B cell (primary cell): ENCODE measurements around the gene GNA12. TPM values are rescaled to one million over a fixed set of nuclear protein-coding genes. Genes with fewer than 3 reads are reported as not detected.

Experiments
- ATAC-seq: fragments of 200-7000 bp; cut with Tn5 transposase; one replicate; pipeline ENCODE4 v1.10.0; 2021; ENCODE audit warnings: low read depth, mild to moderate bottlenecking, moderate number of reproducible peaks, moderate library complexity
- CTCF ChIA-PET: fragments of 350-600 bp; sonication (Branson Sonifier 250); formaldehyde crosslinking; loops from one replicate; lab custom pipeline; 2021; ENCODE audit warnings: antibody characterized with exemption, inconsistent platforms; lab: Charles Lee
- POLR2A ChIA-PET: fragments of 350-600 bp; sonication (Branson Sonifier 250); formaldehyde crosslinking; loops from one replicate; lab custom pipeline; 2021; ENCODE audit warnings: antibody characterized with exemption; lab: Charles Lee
- DNase-seq: peaks from one replicate; pipeline ENCODE4 v3.0.0; 2013
- H2AFZ ChIP-seq: 2 replicates; pipeline ENCODE4 v1.6.1; 2012; ENCODE audit warnings: mild to moderate bottlenecking, low read depth, low read length; ENCODE audit not compliant: insufficient read depth, poor library complexity, severe bottlenecking
- H3K27ac ChIP-seq, 2 donors: 1 replicate in 1 of 2; 2 replicates in 1 of 2; pipeline ENCODE4 v1.5.1; 2012 to 2013; ENCODE audit warnings: low read length in 2 of 2, mild to moderate bottlenecking in 2 of 2, moderate library complexity in 1 of 2
- H3K27me3 ChIP-seq, 4 experiments: fragments of 200-600 bp in 1 of 4; sonication (generic) in 1 of 4; replicated peaks in 1 of 4; 1 replicate in 2 of 4; 2 replicates in 2 of 4; pipeline versions ENCODE4 v1.6.1 to v1.7.0; 2013 to 2016; ENCODE audit warnings: low read length in 3 of 4, mild to moderate bottlenecking in 2 of 4, mixed read lengths in 1 of 4, moderate library complexity in 1 of 4; ENCODE audit not compliant: insufficient read depth in 4 of 4, control insufficient read depth in 3 of 4; ENCODE audit errors: control extremely low read depth in 1 of 4
- H3K36me3 ChIP-seq, 2 experiments: replicated peaks in 1 of 2; 1 replicate in 1 of 2; 2 replicates in 1 of 2; pipeline versions ENCODE4 v1.6.1 to v1.7.1; 2013; ENCODE audit warnings: low read length in 1 of 2; ENCODE audit not compliant: insufficient read depth in 2 of 2, control insufficient read depth in 1 of 2; ENCODE audit errors: control extremely low read depth in 1 of 2, extremely low read depth in 1 of 2
- H3K4me1 ChIP-seq, 2 donors: fragments of 200-600 bp in 1 of 2; sonication (generic) in 1 of 2; 1 replicate in 1 of 2; 2 replicates in 1 of 2; pipeline versions ENCODE4 v1.5.1 to v1.6.1; 2013 to 2017; ENCODE audit warnings: low read length in 2 of 2; ENCODE audit not compliant: control insufficient read depth in 2 of 2, insufficient read depth in 2 of 2
- H3K4me2 ChIP-seq: replicated peaks from 2 replicates; pipeline ENCODE3; 2012; ENCODE audit warnings: mild to moderate bottlenecking, low read depth, low read length; ENCODE audit not compliant: poor library complexity, severe bottlenecking
- H3K4me3 ChIP-seq, 5 experiments: fragments of 200-600 bp in 1 of 5; sonication (generic) in 1 of 5; 1 replicate in 3 of 5; 2 replicates in 2 of 5; pipeline versions ENCODE4 v1.5.1 to v1.7.0; 2011 to 2016; ENCODE audit warnings: low read length in 4 of 5, mild to moderate bottlenecking in 4 of 5, low read depth in 2 of 5, control low read depth in 1 of 5, moderate library complexity in 1 of 5; ENCODE audit not compliant: insufficient read depth in 1 of 5; ENCODE audit errors: control extremely low read depth in 1 of 5, extremely low read depth in 1 of 5
- H3K79me2 ChIP-seq: fragments of 200-600 bp; sonication (generic); one replicate; pipeline ENCODE4 v1.6.0; 2016; ENCODE audit warnings: low read length; ENCODE audit not compliant: control insufficient read depth, insufficient read depth
- H3K9ac ChIP-seq: fragments of 200-600 bp; sonication (generic); 2 replicates; pipeline ENCODE4 v1.6.1; 2017; ENCODE audit warnings: mild to moderate bottlenecking, low read length, moderate library complexity
- H3K9me3 ChIP-seq, 3 donors: one replicate each; pipeline versions ENCODE4 v1.6.1 to v1.7.1; 2013; ENCODE audit warnings: low read length in 2 of 3; ENCODE audit not compliant: control insufficient read depth in 2 of 3, insufficient read depth in 1 of 3; ENCODE audit errors: control extremely low read depth in 1 of 3
- H4K20me1 ChIP-seq: 2 replicates; pipeline ENCODE4 v1.6.0; 2012; ENCODE audit warnings: mild to moderate bottlenecking, low read length; ENCODE audit not compliant: insufficient read depth, control insufficient read depth, poor library complexity, severe bottlenecking
- H3K27ac Mint-ChIP-seq: one replicate; pipeline ENCODE4 v1.8.0; 2021; ENCODE audit warnings: mixed read lengths
- H3K27me3 Mint-ChIP-seq: one replicate; pipeline ENCODE4 v1.8.0; 2021; ENCODE audit warnings: mixed read lengths
- H3K4me1 Mint-ChIP-seq: one replicate; pipeline ENCODE4 v1.8.0; 2021; ENCODE audit warnings: mixed read lengths
- H3K4me3 Mint-ChIP-seq: one replicate; pipeline ENCODE4 v1.8.0; 2021; ENCODE audit warnings: mixed read lengths
- H3K9me3 Mint-ChIP-seq: one replicate; pipeline ENCODE4 v1.8.0; 2022; ENCODE audit warnings: mixed read lengths; ENCODE audit not compliant: insufficient read depth
- EZH2 ChIP-seq: IDR thresholded peaks from 2 replicates; pipeline ENCODE4 v1.6.1; 2012; ENCODE audit warnings: borderline replicate concordance, low read depth, mild to moderate bottlenecking, moderate library complexity, low read length; ENCODE audit not compliant: insufficient read depth, poor library complexity, severe bottlenecking
- WGBS: methylation state at CpG from one replicate; pipeline ENCODE4 v1.1.5; 2013; ENCODE audit warnings: missing lambda C conversion rate; ENCODE audit not compliant: insufficient coverage; 5-methylcytosine and 5-hydroxymethylcytosine counted together
- intact Hi-C: fragments of 100-400 bp; cut with micrococcal nuclease; formaldehyde crosslinking; loops from one replicate; pipeline ENCODE4 v1.10.0; 2022
- polyA plus RNA-seq: library from polyadenylated mRNA; depleted of rRNA; stranded (reverse); fragments of >200 nt; gene quantifications from 2 replicates; pipeline ENCODE4 v1.2.3, GENCODE V29; 2012
- total RNA-seq, 2 donors: library from RNA; stranded (reverse); fragments of 120-200 nt in 1 of 2; gene quantifications; 1 replicate in 1 of 2; 2 replicates in 1 of 2; pipeline versions ENCODE4 v1.2.3 to v1.2.4, GENCODE V29; 2013 to 2022
- TF ChIP-seq, protein P1 (sequence below): fragments of 200-600 bp; IDR thresholded peaks from one replicate; pipeline ENCODE4 v1.8.0; 2022; ENCODE audit warnings: antibody characterized with exemption, mild to moderate bottlenecking

Gene GNA12
- total and polyA plus RNA-seq, 2 donors (not counting 1 experiment from before 2014, with no cell fraction given) = 34.6 to 110 TPM

DNA sequence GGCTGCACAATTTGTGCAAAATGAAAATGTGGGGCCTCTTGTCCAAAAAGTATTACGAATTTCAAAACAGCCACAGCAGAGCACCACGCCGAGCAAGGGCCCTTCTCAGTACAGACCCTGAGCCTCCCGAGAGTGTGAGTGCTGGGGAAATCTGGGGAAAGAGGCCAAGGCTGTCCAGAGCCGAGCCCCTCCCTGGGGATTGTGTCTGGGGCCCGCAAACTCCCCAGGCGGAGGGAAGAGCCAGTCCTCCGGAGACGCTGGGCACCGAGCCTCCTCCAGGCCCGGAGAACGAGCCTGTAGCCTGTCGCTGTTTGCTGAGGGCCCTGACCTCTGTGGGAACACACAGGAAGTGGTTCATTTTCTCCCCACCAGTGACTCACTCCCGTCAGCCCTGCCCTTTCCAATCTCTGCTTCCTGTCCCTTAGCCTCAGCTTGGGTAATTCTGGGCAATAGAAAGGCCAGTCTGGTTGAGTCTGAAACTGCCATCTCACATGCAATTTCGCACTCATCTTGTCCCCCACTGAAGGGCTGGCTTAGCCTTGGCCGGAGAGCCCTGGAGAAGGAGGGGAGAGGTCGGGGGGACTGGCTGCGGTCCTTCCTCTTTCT lies 19.5 kb upstream of the GNA12 start:
- Histone ChIP-seq H3K36me3 (no peaks in the 10 kb centered on the region), H3K4me1 (peaks cover 13 to 28% of the 10 kb centered on the region in 2 donors), H3K9me3 (no peaks in the 10 kb centered on the region), H3K79me2 (no peaks in the 10 kb centered on the region), H3K27ac (peak overlapping the region; percentile 24 to 37), H2AFZ (peak overlapping the region; percentile 85), H3K27me3 (no peaks in the 10 kb centered on the region), H3K4me3 (peak overlapping the region in 1 of 5 experiments; percentile 13), H4K20me1 (no peaks in the 10 kb centered on the region), H3K4me2 (peak overlapping the region; percentile 55), H3K9ac (peak overlapping the region; percentile 25)
- Mint-ChIP-seq H3K4me1 (peaks cover 24% of the 10 kb centered on the region), H3K9me3 (no peaks in the 10 kb centered on the region), H3K4me3 (peak overlapping the region; percentile 73), H3K27me3 (no peaks in the 10 kb centered on the region), H3K27ac (peak overlapping the region; percentile 84)
- ChIA-PET POLR2A (no interaction called here), CTCF (interaction anchor here (1.0 to 5.3 kb wide), 11 partner anchors 9 to 292 kb away, joined by 3 to 57 read pairs (median 5); no protein-coding TSS in a partner anchor)
- no peak for TF ChIP-seq EZH2
- TF ChIP-seq, protein P1, sequence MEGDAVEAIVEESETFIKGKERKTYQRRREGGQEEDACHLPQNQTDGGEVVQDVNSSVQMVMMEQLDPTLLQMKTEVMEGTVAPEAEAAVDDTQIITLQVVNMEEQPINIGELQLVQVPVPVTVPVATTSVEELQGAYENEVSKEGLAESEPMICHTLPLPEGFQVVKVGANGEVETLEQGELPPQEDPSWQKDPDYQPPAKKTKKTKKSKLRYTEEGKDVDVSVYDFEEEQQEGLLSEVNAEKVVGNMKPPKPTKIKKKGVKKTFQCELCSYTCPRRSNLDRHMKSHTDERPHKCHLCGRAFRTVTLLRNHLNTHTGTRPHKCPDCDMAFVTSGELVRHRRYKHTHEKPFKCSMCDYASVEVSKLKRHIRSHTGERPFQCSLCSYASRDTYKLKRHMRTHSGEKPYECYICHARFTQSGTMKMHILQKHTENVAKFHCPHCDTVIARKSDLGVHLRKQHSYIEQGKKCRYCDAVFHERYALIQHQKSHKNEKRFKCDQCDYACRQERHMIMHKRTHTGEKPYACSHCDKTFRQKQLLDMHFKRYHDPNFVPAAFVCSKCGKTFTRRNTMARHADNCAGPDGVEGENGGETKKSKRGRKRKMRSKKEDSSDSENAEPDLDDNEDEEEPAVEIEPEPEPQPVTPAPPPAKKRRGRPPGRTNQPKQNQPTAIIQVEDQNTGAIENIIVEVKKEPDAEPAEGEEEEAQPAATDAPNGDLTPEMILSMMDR = no peak
- WGBS = 11% methylated on average over 17 of the region's 18 CpGs
- peak; percentile 45 for DNase-seq
- ATAC-seq = peak; percentile 83
- intact Hi-C loops = loop anchor here (10.0 kb wide), 1 partner anchor 201 kb away; no protein-coding TSS in a partner anchor

DNA sequence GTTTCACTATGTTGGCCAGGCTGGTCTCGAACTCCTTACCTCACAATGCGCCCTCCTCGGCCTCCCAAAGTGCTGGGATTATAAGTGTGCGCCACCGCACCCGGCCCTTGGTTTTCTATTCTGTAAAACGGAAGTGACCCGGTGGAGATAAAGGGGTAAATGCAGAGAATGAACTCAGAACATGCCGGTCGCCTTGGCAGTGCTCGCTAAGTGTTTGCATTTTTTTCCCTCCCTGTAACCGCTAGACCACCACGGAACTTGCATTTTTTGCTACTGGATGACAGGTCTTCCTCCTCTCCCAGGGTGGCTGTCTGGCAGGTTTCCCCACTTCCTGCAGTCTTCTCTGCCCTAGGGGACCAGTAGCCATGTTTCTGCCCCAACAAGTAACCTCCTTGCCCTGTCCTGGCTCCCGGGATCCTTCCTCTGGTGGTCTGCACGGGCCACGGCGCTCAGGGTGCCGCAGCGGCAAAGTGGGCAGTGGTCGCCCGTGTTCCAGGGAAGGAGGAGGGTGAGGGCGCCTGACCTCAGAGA lies 18.8 kb upstream of the GNA12 start:
- H3K4me3 Mint-ChIP-seq = no peak overlapping the region
- peak overlapping the region; percentile 85 for H2AFZ ChIP-seq
- no peaks in the 10 kb centered on the region for H3K27me3 ChIP-seq
- DNase-seq (no peak), ATAC-seq (no peak)
- no peaks in the 10 kb centered on the region for H4K20me1 ChIP-seq
- ChIA-PET CTCF (interaction anchor here (0.8 to 1.1 kb wide), 2 partner anchors 10 to 292 kb away, joined by 3 to 6 read pairs; no protein-coding TSS in a partner anchor), POLR2A (no interaction called here)
- intact Hi-C loops = loop anchor here (10.0 kb wide), 1 partner anchor 202 kb away; no protein-coding TSS in a partner anchor
- 78% methylated on average over 17 of the region's 22 CpGs for WGBS
- no peaks in the 10 kb centered on the region for H3K79me2 ChIP-seq
- no peaks in the 10 kb centered on the region for H3K9me3 Mint-ChIP-seq
- no peak overlapping the region for H3K4me3 ChIP-seq
- peak overlapping the region; percentile 24 to 37 for H3K27ac ChIP-seq
- peaks cover 26% of the 10 kb centered on the region for H3K4me1 Mint-ChIP-seq
- peak overlapping the region; percentile 55 for H3K4me2 ChIP-seq
- H3K4me1 ChIP-seq = peaks cover 13 to 28% of the 10 kb centered on the region in 2 donors
- H3K36me3 ChIP-seq = no peaks in the 10 kb centered on the region
- H3K27ac Mint-ChIP-seq = peak overlapping the region; percentile 26
- TF ChIP-seq, protein P1 = no peak
- no peak for TF ChIP-seq EZH2
- no peaks in the 10 kb centered on the region for H3K27me3 Mint-ChIP-seq
- no peaks in the 10 kb centered on the region for H3K9me3 ChIP-seq
- no peak overlapping the region for H3K9ac ChIP-seq
